Fibroblast of skin of back (primary cell): ENCODE results near the gene ESD. TPM values are rescaled to one million over a fixed set of nuclear protein-coding genes. Genes with fewer than 3 reads are reported as not detected.
"Not testable (repeated sequence)": the region's sequence is repeated elsewhere in the genome, so short reads cannot be mapped to it uniquely, and the experiment has no call there.

Experiments used
- DNase-seq: peaks from one replicate; pipeline ENCODE4 v3.0.0-alpha.2; 2013
- polyA plus RNA-seq, 2 experiments: library from polyadenylated mRNA; unstranded; fragments of 120-200 nt; gene quantifications; one replicate each; pipeline ENCODE4 v1.2.1, GENCODE V29; 2013; ENCODE audit not compliant: insufficient read length in 2 of 2

Gene ESD, protein sequence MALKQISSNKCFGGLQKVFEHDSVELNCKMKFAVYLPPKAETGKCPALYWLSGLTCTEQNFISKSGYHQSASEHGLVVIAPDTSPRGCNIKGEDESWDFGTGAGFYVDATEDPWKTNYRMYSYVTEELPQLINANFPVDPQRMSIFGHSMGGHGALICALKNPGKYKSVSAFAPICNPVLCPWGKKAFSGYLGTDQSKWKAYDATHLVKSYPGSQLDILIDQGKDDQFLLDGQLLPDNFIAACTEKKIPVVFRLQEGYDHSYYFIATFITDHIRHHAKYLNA
- 150 TPM for polyA plus RNA-seq (2013, experiment 1 of 2; ENCODE audit: insufficient read length)
- polyA plus RNA-seq (2013, experiment 2 of 2; ENCODE audit: insufficient read length) = 183 TPM

DNA sequence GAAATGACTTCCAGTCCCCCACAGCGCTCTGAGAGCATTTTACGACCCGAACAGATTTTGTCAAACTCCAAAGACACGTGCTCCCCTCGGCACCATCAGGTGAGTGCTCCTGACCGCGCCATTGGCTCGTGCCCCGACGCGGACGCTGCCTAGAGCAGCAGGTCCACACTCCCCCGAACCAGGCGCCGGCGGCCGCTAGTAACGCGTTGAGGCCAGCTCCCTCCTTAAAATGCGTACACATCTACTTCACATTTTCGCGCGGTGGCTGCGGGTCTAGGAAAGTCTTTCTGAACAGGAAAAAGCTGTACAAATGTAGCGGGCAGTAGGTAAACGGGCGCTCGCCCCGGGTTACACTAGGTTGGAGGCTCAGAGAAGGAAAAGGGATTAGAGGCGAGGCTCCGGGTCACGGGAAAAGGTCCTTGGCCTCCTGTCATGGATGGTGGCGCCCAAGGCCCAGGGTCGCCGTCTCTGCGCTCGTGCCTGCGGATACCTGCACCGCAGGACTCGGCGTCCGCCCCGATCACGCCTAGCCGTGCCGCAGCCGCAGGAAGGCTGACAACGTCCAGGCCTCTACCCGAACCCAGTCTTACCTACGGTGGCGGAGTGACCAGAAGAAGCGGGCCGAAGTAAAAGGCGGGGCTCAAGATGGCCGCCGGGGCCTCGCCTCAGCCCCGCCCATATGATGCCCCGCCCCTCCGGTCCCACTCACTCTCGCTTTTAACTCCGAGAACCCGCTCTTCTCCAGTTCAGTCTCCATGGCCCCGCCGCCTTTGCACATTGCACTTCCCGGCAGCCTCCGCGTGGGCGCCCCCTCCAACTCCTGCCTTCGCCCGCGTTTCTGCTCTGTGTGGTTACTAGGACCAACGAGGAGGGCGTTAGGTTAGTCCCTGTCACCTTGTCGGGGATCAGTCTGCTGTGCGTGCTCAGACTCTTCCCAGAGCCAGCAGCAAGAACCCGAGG lies at the start of gene ESD:
Gene ESD, minus strand, starts transcription at position 647 of the 960 bp plus-strand sequence. CDS start 5,748 bp downstream, outside the sequence.
- DNase-seq = peak; percentile 92

DNA sequence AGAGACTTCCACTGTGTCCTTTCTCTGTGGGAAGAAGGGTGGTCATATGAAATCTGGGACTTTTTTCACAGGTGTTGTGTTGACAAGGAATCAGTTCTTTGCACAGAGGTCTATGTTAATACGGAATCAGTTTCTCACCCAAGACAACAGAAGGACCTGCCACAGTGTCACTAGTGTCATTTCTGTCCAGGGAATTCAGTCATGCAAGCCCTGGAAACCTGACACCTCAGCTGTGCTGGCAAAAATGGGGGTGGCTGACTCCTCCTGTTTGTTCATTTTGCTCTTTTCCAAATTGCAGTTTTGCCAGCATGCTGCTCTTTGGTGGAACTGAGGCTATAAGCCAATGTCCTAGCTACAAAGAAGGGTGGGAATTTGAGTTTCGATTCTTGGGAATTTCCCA lies 49.8 kb upstream of the ESD start:
- no peak for DNase-seq

DNA sequence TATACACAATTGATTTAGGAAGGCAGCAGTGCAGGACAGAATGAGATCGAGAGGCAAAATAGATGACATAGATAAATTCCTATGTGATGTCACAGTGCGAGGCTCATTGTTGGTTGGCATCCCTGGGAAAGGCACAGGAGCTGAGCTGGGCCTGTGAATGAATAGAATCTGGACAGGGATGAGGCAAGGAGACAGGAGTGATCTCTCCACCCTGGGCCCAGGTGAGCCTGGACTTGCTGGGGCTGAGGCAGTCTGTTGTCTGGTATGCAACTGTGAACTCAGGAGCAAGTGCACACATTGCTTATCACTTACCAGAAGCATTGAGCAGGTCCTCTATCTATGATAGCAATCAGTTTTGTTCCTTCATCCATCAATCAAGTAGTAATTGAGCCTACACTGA lies 48.2 kb upstream of the ESD start:
- no peak for DNase-seq

DNA sequence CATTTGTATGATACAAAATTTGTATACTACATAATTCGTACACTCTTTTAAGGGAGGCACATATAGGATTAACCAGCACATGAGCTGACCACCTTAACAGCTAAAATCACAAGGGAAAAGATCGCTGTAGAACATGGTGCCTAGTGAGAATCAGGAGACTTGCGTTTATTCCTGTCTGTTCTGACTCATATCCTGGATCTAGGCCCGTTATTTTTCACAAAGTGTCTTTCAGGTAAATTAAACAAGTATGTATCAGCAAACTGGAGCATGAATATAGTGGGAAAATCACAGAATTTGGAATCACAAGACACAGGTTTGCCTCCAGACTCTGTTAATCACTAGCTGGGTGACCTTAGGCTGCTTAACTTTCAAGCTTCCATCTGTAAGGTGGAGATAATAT lies 47.5 kb upstream of the ESD start:
- DNase-seq = no peak

DNA sequence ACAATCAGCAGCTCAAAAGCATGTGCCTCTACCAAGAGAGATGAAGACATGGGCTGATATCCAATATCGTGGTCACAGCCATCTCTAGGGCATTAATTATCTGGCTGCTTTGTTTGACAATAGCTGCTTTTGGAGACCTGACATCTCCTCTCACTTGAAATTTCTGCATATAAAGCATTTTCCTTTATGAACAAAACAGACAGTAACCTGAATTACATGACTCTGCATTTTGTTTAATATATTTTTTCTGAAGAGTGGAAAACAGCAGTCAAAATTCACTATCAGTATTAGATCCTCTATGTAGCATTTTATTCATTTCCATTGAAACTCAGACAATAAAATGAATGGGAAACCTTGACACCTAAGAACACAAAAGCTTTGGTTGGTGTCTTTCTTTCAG lies 42.4 kb upstream of the ESD start:
- no peak for DNase-seq

DNA sequence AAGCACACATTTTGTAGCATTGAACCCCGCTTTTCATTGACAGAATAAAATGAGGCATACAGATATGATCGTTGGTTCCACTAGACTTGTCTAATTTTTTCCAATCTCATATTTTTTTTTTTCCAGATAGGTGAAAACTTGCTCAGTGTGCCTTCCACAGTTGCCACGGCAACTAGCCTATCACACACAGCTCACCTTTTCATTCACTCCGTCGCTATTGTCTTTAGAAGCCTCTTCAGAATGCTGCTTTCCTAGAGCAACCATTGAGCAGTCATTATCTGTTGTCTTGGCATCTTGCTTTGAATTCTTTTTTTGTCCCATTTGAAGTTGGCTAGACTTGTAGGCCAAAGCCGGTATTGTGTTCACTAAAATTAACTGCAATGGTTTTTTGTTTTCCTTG lies 37.7 kb upstream of the ESD start:
- no peak for DNase-seq

DNA sequence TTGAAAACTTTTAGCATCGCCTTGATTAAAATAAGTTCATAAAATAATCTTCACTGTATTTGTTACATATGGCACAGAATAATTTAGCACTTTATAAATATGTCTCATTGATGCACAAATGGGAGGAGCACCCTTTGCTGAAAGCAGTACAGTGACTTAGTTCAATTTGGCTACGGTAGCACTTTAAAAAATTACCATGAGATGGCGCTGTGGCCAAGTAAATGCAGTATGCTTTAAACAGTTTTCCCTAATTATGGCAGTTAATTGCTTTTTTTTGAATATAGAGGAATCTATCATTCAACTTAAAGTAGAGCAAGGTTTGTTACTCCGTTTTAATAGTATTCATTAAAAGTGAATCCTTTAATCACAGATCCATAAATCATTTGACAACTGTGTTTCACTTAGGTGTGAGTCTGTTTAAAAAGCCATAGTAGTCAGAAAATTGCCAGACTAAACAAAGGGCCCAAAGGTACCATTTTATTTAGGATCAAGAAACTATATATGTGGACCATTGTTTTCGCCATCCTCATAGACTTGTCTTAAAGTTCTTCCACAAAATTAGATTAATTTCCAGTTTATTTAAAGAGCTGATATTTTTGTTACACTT lies 34.7 kb upstream of the ESD start:
- peak; percentile 50 for DNase-seq

DNA sequence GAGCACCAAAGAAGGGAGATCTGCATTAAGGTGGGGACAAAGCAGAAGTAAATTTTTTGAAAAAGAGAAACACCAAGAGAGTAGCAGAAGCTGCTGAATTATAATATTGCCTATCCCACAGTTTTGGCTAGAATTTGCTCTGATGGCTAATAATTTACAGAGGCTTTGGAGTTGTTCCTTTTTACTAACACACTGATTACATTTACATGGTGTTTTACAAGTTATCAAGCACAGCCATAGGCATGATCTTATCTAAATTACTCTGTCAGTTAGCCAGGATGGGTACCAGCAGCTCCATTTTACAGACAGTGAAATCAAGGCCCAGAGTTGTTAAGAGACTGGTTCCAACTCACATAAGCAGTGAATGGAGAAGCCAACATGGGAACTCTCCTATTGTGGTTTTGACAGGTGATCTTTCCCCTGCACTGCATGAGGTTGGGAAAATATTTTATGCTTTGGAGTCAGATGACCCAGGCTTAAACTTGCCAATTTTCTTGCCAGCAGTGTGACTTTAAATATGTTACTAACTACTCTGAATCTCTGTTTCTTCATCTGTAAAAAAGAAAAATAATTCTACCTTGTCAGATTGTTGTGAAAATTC lies 33.5 kb upstream of the ESD start:
- DNase-seq = no peak

DNA sequence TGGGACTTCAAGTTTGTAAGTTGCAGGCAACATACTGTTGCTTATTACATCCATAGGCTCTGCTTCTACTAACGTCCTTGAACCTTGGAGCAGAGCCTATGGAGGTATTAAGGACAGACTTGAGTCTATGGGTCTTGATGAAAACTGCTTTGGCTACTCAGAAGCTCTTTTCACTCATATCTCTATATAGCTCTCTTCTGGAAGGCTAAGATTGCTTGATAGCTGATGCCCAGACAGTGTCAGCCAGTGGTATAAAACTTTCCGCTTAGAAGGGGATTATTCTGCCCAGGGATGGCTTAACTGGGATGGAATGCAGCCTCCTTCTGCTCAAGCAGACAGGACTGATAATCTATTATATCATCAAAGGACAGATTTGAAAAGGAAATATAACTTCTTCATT lies 25.6 kb upstream of the ESD start:
- DNase-seq = no peak

DNA sequence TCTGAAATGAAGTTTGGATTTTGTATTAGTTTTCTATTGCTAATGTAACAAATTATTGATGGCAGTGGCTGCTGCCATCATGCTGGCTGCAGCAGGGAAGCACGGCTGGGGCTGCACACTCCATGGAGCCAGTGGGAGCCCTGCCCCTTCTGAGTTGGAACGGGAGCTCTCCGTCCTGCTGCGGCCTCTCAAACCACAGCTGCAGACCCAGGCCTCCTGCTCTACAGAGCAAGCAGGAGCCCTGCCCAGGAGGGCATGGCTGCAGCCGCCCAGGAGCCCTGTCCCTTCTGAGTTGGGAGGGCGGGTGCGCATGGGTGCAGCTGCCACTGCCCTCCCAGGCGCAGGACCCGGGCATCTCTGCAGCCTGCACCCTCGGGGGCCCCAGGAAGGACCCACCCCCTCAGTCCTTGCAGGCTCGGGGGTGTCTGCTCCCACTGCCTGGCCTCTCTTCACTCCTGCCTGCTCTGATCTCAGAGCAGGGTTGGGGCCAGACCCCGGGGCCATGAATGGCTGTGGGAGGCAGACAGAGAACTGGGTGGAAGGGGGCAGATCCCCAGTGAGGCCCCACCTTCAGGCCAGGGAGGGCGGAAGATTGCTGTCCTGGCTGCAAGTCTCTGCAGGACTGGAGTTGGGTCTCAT lies 21.0 kb upstream of the ESD start:
- DNase-seq = no peak

DNA sequence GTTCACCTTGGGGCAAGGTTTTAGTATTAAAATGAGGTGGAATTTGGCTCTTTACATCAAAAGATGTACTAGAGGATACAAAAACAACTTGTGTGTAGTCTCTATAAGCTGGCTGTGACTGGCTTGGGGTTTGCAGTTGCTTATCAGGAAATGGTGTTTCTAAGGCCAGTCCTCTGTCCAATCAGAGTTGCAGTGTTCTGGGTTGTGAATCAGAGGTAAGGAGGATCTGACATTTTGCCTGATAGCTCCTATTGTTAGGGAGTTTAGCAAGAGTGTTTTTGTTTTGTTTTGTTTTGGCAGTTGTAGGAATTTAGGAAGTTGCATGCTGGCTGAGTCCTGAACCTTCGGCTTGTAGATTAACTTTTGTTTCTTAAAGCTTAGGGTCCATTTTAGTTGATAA lies 20.1 kb upstream of the ESD start:
- no peak for DNase-seq

DNA sequence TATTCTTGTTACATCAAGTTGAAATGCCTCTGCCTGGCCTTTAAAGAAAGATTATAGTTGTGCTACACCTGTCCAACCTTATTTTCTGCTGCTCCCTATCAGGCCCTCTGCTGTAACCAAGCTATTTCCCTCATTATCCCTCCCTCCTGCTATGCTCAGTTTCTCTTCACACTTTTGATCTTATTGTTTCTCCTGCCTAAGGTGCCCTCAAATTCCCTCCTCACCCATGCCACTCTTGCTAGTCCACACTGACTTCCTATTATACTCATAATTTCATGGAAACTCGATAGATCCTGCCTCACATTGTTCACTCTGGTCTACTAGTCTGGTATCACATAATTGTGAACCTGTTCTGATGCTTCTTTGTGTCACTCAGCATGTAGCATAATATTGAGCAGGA lies 19.4 kb upstream of the ESD start:
- no peak for DNase-seq

DNA sequence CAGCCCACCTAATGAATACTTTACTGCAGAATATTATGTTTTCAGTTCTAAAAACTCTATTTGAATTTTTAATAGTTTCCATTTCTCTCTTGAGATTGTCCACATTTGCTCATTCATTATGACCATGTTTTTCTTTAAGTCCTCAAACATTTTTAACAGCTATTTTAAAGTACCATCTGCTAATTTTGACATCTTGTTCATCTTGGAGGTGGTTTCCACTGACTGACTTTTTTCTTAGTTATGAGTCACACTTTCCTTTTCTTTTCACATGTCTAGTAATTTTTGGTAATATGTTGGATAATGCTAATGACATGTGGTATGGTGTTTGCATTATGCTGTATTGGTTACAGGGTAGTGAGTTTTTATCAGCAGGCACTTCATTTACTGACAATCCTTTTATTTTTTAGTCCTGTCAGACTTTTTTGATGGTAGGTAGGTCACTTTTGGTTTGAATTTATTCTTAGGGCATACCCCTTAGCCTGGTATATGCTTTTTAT lies 15.4 kb upstream of the ESD start:
- DNase-seq = no peak

DNA sequence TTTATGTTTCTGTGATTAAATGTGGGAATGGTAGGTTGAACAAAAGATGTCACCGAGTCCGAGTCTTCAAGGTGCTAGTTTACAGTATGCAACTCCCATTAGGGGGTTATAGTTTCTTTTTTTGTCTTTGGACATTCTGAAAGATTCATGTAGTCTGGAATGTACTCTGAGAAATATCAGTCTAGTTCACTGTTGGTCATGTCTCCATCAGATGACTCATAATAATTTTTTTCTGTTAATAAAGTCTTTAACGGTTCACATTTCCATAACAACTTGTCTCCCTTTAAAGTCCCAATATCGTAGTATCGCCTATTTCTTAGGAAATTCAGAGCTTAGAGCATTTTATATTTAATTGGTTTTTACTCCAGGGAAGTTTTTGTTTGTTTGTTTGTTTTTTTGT lies 13.5 kb upstream of the ESD start:
- peak; percentile 65 for DNase-seq

DNA sequence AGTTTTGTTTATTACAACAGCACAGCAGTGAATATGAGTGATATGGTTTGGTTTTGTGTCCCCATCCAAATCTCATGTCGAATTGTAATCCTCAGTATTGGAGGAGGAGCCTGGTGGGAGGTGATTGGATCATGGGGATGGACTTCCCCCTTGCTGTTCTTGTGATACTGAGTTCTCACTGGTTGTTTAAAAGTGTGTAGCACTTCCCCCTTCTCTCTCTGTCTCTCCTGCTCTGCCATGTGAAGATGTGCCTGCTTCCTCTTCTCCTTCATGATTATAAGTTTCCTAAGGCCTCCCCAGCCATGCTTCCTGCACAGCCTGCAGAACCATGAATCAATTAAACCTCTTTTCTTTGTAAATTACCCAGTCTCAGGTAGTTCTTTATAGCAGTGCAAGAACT lies 8.0 kb upstream of the ESD start:
- not testable (repeated sequence) for DNase-seq

DNA sequence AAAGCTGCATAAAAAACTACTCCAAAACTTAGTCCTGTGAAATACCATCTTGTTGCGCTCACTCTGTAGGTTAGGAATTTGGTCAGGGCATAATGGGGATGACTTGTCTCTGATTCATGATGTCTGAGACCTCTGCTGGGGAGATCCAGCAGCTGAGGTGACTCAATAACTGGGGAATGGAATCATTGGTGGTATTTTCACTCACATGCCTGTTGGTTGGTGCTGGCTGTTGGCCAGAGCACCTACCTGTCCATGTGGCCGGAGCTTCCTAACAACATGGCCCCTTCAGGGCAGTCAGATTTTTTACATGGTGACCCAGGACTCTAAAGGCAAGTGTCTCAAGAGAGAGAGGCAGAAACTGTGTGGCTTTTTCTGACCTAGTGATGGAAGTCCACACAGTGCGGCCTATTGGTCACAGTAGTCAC lies 7.4 kb upstream of the ESD start:
- peak; percentile 99 for DNase-seq

DNA sequence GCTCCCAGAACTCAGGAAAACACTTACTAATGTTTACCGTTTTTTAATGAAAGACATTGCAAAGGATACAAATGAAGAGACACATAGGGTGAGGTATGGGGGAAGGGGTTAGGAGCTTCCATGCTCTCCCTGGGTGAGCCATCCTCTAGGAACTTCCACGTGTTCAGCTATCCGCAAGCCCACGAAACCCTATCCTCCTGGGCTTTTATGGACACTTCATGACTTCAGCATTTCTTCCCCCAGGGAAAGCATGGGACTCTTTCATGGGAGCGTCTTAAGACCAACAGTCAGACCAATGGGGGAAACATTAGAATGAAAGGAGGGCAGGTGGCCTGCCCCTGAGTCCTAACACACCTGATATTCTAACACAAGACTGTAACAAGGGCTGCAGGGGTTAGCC lies 6.6 kb upstream of the ESD start:
- DNase-seq = peak; percentile 85

DNA sequence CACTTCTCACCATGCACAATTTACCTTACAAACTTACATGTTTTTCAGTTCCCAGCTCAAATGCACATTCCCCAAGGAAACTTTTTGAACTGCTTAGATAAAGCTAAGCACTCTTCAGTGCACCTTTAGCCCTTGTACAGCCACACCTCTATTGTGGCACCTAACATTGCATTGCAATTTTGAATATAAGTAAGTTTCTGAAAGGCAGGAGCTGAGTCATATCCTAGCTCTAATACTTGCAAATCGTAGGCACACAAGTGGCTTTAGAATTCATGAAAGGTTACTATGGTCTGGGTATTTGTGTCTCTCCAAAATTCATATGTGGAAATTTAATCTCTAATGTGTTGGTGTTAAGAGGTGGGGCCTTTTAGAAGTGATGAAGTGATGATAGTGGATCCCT lies 4.9 kb upstream of the ESD start:
- peak; percentile 20 for DNase-seq

DNA sequence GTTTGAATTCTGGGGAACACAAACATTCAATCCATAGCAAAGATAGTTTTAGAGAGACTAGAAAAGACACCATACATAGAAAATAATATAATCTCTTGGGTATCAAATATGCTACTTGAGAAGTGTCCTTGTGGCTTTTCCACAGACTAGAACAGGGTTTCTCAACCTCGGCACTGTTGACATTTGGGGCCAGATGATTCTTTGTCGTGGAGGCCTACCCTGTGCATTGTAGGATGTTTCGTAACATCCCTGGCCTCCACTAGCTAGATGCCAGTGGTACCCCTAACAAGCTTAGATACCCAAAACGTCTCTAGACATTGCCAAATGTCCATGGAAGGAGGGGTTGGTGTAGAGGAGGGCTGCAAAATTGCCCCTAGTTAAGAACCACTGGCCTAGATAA lies 2.2 kb upstream of the ESD start:
- no peak for DNase-seq

DNA sequence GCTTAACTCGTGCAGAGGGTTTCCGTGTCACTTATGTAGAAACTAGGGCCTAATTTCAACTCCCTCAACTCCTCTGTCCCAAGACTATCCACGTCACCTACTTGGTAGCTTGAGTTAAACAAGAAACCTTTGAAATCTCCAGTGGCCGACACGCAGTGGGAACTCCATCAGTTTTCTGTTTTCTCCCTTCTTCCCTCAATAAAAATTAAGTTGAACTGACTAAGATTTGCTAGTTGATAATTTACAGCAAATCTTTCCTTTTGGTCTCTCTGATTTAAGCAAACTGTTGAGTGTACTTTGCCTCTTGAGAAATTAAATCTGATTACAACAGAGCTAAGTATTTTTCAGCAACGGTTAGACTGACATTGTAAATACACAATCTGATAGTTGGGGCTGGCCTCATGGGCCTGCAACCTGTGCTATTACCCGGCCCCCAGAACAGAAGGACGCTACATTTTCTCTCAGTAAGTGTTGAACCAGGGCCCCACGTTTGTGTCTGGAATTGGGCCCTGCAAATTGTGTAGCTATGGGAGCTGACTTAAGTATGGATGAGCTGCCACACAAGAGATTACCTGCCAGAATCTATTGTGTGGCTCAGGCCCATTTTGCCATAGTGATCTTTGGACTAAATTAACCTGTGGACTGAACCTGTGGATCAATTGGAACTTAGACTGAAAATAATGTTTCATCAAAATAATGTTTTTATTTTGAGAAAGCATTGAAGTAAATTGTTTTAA lies 708 bp upstream of the ESD start:
- no peak for DNase-seq

DNA sequence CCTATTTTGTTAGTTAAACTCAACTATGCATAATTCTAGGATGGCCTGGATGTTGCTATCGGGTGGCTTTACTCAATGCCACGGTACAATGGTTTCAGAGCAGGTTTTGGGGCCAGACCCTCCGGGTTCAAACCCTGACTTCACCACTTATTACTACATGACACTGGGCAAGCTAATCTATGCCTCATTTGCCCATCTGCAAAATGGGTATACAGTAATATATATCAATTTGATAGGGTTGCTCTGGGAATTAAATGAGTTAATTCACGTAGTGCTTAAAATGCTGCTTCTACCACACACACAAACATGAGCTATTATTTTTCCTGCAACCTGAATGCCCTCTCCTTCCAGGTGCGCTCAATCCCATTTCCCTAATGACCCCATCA lies 839 bp downstream of the ESD start:
- no peak for DNase-seq

DNA sequence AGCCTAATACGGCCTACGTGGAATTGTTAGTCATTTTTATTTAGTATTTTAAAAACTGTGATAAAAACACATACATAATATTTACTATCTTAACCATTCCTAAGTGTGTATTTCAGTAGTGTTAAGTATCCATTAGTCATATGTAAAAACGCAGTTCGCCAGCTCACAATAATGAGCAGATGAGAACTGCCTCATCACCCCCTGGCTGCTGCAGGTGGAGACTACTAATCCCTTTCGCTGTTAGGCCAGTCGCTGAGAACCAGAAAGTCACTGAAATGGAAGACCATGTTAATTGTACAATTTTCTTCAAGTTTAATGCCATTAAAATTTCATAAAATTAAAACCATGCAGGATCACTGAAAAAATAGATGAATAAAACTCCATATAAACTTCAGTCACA lies 1.6 kb downstream of the ESD start:
- no peak for DNase-seq
